Ecto neural progenitor cell (in vitro differentiated cells): ENCODE data around the gene ZNF532.

Experiments used
- DNase-seq: peaks from one replicate; pipeline ENCODE4 v3.0.0-alpha.2; 2018; ENCODE audit warnings: low spot score

Gene ZNF532

DNA sequence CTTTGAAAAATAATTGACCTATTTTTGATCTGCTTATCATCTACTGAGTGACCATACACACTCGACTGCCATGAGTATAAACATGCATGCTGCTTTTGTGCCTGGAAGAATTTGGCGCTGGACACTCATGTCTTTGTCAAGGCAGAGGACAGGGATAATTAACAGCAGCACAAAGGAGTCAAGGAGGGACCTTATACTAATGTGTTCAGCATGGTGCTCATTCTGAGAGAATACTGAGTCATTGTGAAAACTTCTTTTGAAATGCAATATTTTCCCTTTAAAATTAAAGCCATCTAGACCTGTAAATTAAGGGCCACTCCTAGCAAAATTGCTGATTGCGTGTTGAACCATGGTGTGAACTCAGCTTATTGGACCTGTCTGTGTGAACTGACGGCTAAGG lies 116.3 kb downstream of the ZNF532 start:
- DNase-seq = no peak

DNA sequence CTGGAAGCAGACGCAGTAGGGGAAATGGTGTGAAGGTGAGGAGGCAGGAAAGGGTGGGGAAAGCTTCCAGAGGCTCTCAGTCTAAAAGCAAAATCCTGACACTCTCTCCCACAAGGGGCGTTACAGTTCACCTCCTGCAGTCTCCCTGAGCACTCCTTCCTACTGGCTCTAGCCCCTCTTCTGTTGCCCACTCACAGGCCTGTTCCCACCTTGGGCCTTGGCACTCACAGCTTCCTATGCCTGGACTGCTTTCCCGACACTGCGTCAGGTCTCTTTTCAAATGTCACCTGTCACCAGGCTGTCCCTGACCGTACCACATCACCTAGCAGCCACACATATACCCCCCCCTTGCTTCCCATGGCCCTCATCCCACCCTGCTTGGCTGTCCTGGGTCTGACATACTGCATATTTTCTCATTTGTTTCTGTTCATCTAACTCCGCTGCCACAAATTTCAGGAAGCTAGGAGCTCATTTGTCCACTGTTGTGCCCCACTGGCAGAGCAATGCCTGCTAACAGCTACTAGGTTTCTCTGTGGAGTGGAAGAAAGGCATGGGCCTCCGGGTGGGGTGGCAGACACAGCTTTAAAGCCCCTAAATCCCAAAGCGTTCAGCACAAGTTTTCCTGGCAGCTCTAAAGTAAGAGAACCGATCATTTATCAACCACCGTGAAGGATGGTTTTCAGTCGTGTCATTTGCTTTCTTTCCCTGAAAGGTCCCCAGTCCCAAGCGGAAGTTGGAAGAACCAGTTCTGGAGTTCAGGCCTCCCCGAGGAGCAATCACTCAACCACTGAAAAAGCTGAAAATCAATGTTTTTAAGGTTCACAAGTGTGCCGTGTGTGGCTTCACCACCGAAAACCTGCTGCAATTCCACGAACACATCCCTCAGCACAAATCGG lies 118.8 kb downstream of the ZNF532 start:
- DNase-seq = no peak

DNA sequence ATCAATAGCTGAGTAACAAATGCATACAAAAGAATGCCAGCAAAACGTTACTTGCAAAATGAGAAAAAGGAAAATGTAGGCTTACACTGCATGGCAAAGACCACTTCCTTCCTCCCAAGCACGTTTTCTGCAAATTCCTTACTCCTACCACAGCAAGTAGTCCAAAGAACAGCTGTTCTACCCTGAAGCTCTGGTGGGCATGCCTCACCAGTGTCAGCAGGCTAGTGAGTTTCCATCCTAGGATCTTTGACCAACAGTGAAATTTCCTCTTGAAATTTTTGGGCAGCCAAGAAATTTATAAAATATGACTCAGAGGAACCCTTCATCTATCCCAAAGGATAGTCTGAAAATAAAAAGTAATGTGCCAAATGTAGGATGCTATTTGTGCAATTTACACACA lies 123.9 kb downstream of the ZNF532 start:
- no peak for DNase-seq

DNA sequence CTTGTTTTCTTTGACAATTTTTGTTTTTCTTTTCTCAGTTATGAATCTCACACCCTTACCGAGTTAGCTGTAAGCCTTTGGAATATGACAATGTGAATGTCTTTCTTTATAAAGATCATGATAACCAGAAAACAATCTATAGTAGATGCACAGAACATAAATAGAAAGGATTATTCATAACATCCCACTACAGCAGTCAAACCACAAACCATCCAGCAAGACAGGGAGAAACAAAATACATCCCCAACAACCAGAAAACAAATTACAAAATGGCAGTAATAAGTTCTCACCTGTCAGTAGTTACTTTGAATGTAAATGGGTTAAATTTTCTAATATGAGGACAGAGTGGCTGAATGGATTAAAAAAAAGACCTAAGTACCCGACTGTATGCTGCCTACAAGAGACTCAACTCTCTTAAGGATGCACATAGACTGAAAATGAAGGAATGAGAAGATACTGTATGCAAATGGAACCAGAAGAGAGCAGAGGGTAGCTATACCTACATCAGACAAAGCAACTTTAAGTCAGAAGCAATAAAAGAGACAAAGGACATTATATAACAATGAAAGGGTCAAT lies 124.6 kb downstream of the ZNF532 start:
- no peak for DNase-seq

DNA sequence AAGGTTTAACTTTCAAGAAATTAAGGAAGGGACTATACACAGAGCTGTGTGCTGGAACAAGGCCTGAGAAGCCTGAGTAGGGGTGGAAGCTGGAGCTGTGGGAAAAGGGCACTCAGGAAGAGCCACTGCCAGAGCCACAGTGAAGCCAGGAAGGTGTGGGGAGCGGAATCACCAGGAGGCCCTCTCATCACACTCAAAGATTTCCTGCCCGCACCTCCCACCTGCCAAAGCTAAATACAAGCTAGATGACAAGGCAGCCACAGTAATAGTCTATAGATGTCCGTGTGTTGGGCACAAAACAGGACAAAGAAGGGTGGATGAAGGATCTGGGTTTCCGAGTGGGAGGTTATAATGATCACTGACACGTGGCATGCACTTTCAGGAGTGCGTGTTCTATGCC lies 126.0 kb downstream of the ZNF532 start:
- DNase-seq = no peak

DNA sequence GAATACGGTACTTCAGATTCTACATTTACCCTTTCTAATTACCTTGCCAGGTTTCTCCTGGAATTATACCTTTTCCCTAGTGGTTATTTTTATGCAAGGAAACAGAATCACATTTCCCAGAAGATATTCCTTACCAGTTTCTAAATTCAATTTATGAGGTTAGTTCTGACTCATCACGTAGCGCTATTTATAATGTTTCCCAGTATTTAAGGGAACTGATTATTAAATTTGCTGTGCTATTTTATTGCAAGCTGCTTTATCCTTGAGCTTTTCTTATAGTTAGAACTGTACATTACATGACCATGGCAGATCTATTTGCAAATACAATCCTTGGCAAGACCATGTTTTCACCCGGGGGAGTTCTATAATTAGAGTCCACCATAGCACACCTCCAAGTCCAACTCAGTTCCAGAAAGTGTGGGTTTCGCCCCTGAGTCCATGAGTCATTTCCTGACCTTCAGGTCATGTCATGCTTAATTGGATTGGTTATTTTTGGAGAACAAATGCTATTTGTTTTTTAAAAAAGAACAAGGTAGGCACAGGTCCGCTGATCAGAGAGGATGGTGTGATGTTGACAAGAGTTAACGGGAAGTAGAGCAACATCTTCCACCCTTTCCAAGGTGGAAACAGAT lies 126.6 kb downstream of the ZNF532 start:
- no peak for DNase-seq

DNA sequence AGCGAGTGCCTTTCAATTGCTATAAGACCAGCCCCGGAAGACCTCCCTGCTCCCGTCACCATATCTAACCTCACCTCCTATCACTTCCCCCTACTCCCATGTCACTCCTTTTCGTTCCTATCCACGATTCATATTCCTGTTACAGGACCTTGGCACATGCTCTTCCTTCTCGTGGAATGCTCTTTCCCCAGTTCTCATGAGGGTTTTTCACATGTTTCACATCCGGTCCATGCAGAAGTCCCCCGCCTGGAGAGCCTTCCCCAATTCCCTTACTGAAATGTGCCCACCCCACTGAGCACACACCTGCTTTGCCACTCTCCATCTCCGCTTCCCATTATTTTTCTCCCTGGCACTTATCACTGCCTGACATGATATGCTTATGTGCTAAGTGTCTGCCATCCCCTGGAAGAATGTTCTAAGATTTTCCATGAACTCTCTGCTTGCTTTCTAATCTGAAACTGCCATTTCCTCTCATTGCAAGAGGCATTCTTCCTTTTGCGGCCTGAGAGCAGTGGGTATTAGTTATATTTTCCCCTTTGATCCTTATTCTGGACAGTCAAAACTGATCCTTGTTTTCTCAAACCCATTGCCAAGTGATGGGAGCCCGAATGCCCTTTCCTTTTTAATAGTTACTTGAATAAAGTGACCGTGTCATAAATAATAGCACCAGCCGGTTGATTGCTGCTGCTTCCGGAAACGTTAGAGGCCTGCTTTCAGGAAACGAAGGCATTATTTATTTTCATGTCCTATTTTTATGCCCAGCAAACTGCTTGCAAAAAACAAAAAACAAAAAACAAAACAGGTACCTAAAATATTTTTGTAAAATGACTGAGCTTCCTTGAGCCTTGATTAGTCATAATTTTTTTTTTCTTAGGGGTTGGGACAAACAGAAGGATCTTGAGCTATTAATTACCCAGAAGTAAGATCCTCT lies 127.9 kb downstream of the ZNF532 start:
- no peak for DNase-seq

DNA sequence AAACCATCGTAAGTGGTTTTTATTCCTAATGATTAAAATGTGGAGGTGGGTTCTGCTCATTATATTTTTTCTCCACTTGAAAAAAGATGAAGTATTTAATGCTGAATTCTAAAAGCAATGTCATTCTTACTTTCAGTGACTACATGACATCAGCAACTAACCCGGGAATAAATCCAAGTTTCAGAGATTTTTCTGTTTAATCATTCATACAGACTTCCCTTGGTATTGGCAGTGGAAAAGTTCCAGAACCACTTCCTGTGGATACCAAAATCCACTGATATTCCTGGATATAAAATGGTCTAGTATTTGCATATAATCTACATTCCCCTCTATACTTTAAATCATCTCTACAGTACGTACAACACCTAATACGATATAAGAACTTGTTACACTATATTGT lies 128.6 kb downstream of the ZNF532 start:
- no peak for DNase-seq

DNA sequence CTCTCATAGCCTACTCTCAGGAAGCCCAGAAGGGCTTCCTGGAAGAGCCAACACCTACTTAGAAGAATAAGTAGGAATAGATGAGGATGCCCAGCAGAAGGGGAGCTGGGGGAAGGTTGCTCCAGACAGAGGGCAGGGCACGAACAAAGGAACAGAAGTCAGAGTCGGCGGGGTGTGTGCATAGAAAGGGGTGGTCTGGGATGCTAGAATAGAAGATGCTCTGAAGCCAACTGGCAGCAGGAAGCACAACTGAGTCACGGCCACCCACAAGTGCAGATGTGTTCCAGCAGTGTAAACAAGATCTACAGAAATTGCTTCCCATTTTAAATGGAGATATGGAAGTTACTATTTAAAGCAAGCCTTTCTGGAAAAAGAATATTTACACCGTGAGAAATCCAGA lies 131.0 kb downstream of the ZNF532 start:
- DNase-seq = no peak

DNA sequence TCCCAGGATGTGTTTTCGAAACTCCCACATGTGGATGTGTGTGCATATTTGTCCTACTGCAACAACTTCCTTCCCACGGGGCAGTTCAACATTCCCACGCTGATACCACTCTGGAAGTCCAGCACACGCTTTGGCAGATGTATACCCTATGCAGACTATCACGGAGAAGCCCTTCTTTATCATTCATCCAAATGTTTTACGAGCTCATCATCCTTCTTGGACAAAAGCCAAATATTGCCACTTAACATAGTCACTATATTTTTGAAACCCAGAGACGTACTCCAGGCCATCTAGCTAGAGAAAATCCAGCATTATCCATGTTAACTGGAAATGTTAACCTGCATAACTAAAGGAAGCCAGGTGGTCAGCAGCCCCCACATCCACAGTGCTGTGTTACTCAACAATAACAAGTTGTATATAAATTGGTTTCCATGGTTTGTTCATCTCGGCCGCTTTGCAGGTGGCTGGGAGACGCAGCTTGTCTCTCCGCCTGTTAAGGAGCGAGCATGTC lies 131.5 kb downstream of the ZNF532 start:
- no peak for DNase-seq

DNA sequence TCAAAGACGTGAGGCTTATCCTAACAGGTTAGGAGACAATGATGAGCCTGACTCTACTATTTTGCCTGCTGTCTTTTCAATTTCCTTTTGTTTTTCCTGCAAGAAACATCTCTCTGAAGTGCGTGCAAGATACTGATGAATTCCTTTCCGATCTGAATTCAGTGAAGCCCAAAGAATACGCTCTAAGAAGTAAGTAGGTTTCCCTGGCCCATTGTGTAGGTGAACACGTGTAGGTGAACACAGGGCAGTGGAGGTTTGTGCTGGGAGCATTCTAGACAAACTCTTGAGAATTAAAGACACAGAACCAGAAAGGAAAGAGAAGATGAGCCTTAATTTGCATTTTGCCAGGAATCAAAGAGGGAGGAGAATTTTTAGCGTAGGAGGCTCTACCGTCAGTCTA lies 132.0 kb downstream of the ZNF532 start:
- DNase-seq = no peak

DNA sequence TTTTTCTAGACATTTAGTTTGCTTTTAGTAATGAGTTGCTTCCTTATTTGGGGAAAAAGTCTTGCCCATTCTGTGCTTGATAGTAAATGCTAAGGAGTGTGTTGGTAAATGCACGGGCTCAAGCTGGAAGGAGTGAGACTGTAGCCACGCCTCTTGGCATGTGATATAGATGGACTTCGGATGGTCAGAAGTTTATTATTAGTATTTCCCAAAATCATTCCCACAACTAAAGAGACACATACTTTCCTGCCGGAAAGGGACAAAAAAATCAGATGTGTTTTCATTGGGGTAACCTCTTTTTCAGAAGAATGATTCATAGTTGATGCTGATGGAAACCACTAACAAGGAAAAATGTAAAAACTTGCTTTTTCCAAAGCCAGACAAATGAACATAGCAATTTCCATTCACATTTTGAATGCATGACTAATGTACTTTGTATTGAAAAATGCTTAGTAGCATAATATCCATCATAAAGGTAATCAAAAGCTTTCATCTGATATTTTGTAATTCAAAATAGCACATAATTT lies 133.2 kb downstream of the ZNF532 start:
- no peak for DNase-seq

DNA sequence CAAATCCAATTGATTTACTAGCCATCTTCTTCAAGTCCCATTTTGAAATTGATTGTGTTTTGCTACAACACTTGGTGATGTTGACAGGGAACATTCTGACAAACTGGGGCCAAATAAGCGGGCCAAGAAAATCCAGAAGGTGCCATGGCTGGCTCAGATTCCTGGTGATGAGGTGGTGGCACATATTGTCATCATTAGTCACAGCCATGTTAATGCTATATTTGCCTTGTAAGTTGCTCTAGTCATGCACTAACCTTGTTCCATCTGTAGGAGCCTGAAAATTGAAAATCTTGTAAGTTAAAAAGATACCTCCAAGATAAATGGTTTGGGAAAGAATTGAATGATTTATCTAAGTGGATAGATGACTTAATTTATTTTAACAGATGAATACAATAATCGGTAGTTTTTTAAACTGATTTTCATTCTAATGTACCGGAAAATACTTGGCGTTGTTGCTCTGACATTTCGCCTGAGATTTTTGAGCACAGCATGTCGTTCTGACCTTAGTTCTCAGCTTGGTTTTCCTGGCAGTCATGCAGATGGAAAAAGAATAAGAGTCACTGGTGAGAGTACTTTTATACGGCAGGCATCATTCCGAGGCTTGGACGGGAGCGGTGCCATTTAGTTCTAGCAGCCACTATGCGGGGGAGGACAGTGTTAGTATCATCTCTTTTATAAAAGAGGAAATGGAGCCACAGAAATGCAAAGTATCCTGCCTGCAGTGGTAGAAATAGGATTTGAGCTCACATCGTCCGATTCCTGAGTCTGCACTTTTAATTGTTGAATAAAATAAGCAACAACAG lies 133.9 kb downstream of the ZNF532 start:
- DNase-seq = no peak

DNA sequence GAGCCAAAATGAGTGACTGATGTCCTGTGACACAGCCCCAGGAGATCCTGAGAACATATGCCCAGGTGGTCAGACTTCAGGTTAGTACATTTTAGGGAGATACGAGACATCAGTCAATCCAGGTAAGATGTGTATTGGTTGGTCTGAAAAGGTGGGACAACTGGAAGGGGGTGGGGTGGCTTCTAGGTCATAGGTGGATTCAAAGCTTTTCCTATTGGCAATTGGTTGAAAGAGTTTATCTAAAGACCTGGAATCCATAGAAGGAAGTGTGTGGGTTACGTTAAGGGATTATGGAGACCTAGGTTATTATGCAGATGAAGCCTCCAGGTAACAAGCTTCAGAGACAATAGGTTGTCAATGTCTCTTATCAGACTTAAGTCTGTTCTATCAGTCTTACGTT lies 136.5 kb downstream of the ZNF532 start:
- no peak for DNase-seq

DNA sequence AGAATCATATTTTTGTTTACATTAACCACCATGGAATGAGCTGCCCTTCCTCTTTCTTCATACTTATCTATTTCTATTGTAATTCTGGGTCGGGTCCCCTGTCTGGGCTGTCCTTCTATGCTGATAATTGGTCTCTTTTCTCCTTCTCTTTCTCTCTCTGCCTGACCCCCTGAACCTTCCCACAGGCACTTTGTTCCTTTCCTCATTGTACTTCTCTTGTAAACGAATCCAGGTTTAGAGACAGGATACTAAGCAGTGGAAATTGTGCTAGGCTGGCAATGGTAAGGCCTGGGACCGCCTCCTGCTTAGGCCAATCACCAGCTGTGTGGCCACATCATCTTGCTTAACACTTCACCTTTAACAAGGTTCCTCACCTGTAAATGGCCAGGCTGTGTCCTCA lies 137.0 kb downstream of the ZNF532 start:
- DNase-seq = no peak

DNA sequence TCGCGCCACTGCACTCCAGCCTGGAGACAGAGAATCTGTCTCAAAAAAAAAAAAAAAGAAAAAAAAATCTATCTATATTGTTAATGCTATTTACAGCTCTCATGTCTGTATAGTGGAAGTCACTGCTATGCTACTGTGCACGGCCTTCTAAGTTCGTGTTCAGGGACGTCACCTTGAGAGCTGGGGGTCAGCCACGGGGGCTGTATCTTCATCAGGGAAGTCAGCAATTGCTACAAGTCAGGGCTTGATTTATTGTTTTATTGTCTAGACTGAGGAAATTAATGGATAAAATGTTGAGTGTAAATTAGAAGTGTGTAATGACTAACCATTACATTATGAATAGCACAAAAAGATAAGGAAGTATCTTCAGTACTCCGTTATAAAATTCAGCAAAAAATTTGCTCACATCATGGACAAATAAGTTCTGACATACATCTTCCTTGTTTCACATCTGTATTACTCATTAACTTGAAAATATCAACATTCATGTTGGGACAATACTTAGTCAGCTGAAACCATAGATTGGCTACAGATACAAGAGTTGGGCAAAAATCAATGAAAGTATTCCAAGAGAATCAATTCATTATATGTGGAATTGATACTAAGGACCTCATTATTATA lies 138.4 kb downstream of the ZNF532 start:
- no peak for DNase-seq

DNA sequence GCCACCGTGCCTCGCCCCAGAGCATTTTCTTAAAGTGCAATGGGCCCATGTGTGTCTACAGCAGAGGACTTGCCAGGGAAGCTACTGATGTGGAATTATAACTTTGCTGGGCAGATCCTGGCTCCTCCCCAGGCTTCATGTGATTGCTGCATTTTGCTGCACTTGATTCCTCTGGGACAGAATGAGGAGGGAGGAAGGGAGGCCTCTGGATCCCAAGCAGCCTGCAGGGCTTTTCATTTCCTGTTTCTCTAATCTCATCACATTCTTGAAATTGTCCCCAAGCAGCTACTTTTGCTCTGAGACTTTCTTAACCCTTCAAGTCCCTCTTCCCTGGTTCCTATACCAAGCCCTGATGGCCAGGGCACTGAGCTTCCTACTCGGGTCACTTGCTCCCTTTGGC lies 140.6 kb downstream of the ZNF532 start:
- DNase-seq = no peak

DNA sequence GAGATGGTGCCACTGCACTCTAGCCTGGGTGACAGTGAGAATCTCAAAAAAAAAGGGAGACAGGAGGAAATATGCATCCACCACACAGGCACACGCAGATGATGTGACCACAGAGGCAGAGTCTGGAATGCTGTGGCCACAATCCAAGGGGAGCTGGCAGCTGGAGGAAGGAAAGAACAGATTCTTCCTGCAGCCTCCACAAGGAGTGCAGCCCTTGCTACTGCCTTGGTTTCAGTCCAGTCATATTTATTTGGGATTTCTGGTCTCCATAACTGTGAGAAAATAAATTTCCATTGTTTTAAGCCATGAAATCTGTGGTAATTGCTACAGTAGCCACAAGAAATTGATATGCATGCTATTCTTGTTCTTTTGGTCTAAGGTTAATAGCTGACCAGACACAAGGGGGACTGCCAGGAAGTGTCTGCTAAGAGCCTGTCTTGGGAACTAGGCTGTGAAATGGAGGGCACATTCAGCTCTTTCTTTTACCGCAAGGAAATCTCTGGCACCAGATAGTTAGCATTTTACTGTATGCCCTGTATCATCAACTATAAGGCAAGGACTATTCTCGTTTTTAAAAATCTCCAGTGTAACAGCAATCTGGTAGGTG lies 141.9 kb downstream of the ZNF532 start:
- DNase-seq = no peak

DNA sequence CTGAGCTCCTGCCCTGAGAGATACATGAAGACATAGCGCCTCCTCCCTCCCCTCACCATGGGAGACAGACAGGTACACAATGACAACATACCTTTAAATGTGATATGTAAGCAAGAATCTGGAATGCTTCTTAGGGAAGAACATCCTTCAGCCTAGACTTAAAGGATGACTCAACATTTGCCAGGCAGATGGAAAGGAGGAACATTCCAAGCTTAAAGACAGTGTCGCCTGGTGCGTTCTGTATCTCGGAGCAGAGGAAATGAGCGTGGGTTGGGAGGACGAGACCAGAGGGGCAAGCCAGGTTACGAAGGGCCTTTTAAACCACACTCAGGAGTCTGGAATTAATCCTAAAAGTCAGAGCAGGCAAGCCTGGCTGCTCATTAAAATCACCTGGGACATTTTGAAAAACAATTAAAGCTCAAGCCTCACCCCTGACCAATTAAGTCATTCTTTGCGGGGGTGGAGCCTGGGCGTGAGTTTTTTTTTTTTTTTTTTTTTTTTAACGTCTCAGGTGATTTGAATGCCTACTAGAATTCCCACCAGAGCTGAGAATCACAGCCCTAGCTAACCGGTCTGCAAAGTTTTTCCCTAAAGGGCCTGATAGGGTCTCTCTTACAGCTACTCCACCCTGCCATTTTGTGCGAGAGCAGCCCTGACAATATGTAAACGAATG lies 143.8 kb downstream of the ZNF532 start:
- no peak for DNase-seq
